NCI-H226 (cell line): ENCODE results near the gene CACNA1C.
A peak's percentile ranks its signal among the peaks of the same experiment; 100 is the strongest.

Source experiments
- DNase-seq: peaks from one replicate; pipeline ENCODE4 v3.0.0-alpha.2; 2015

Gene CACNA1C

DNA sequence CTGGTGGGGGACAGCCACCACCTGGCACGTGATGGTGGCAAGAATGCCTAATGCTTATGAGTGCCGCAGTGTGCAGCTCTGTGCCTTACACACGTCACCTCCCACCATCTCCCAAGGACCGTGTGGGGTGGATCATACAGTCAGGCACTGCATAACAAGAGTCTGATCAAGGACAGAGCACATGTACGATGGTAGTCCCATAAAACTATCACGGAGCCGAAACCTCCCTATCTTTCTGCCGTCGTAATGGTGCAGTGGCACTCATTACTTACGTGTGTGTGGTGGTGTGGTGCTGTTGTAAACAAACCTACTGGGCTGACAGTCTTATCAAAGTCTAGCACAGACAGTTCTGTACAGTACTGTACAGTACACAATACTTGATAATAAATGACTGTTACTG is 89.3 kb downstream of the CACNA1C start:
- DNase-seq = no peak

- DNase-seq = no peak
Measured at GRCh38 chr12:2144951-2145350, 92.2 kb downstream of the CACNA1C start.

- DNase-seq = no peak
Measured at GRCh38 chr12:2145433-2145998, 92.7 kb downstream of the CACNA1C start.

- no peak for DNase-seq
Measured at GRCh38 chr12:2147335-2147734, 94.5 kb downstream of the CACNA1C start.

GRCh38 chr12:2149091-2149490 is 96.3 kb downstream of the CACNA1C start:
- no peak for DNase-seq

- no peak for DNase-seq
Measured at GRCh38 chr12:2150833-2151232, 98.0 kb downstream of the CACNA1C start.

GRCh38 chr12:2151391-2151790 is 98.6 kb downstream of the CACNA1C start:
- no peak for DNase-seq

- no peak for DNase-seq
Measured at GRCh38 chr12:2152134-2152533, 99.3 kb downstream of the CACNA1C start.

GRCh38 chr12:2154050-2154449 is 101.3 kb downstream of the CACNA1C start:
- DNase-seq = no peak

DNA sequence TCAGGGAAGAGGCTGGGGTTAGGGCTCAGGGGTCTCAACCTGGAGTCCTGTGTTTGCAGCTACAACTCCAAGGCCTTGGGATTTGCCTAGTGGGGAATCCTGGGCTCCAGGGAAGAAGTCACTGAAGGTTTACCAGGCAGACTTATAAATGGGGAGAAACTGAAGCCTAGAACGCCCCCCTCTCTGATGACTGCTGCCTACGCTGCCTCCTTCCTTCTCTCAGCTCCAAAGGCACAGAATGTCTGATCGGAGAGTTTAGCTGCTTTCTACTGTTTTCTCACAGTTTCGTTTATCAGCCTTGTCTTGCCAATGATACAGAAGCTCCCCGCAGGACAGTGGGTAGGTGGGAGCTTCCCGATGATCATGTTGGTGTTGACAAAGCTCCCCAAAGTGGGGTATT is 101.7 kb downstream of the CACNA1C start:
- no peak for DNase-seq

DNA sequence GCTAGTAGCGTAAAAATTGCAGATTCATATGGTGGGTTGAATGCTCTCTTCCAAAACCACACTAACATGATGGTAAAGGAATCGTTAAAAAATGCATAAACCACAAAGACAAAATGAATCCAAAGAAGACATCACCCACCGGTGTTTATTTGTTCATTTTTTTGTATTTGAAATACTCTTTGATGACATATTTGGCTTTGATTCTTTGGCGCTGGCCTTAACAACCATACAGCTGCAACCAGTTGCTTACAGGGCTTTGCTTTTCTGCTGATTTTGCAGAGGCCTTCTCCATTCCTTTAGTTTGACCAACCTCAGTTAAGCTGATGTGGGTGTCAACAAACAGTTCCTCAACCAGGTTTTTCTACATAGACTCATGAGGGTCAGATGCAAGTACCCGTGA is 103.5 kb downstream of the CACNA1C start:
- DNase-seq = no peak

DNA sequence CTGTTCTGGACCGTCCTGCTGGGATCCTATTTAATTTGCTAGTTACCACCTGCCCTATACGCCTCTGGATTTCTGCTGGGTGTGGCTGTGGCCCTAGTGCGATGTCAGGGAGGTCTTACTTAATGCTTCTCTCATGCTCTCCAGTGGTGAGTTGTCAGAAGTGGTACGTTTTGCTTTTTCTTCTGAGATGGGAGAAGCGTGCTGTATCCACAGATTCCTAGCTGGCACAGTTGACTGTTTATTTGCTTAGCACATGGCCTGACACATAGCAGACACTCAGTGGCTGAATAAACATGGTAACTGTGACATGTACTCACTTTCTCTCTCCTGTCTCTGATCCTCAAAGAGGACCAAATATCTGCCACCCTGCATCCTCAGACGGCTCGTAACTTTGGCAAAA is 107.3 kb downstream of the CACNA1C start:
- no peak for DNase-seq

GRCh38 chr12:2161473-2161872 is 108.7 kb downstream of the CACNA1C start:
- no peak for DNase-seq

GRCh38 chr12:2163177-2163941 is 110.6 kb downstream of the CACNA1C start:
- peak; percentile 78 for DNase-seq

GRCh38 chr12:2165021-2165420 is 112.2 kb downstream of the CACNA1C start:
- DNase-seq = no peak

DNA sequence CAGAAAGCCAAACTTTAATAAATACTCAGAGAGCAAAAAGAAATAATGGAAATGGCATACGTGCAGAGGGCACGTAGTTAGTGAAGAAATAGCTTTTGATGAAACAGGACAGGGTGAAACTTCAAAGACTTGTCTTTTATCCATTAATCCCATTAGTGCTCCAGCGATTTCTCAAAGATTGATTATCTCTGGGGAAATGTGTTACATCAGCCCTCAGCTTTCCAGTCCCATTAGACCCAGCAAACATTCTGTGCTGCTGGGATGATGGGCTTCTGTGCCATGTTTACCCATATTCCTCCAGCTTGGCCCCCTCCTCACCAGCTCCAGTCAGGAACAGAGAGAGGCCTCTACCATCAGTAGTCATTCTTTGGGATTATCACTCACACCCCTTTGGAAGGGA is 113.1 kb downstream of the CACNA1C start:
- DNase-seq = no peak

DNA sequence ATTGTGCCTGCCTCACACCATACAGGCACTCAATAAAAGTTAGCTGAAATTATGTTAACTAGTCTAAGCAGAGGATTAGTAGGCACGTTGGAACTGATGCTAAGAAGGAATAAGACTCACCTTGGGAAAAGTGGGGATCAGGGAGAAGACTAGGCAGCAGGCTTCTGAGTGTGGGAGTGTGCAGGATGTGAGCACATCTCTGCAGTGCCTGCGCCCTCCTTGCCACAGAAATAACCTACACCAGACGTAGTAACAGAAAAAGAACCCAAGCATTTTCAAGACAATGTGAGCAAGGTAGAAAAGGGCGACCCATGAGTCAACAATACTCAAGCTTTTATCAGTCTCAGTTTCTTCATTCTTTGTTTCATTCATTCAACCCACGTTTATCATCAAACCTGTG is 113.9 kb downstream of the CACNA1C start:
- no peak for DNase-seq

DNA sequence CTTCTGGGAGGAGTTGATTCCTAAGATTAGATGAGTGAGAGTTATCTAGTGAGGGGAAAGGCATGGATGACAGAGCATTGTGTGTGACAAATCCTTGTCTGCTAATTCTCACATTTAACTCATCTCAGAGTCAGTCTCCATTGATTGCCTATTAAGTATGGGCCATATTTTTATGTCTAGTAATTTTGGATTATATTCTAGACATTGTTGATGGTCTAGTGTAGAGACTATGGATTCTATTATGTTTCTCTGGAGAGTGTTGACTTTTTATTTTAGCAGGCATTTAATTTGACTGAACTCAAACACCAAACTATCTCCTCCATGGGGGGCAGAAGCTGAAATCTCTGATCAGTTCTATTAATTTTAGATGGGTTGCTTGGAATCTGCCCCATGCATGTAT is 114.4 kb downstream of the CACNA1C start:
- no peak for DNase-seq

- DNase-seq = no peak
Measured at GRCh38 chr12:2168808-2169207, 116.0 kb downstream of the CACNA1C start.

GRCh38 chr12:2169489-2169888 is 116.7 kb downstream of the CACNA1C start:
- no peak for DNase-seq

DNA sequence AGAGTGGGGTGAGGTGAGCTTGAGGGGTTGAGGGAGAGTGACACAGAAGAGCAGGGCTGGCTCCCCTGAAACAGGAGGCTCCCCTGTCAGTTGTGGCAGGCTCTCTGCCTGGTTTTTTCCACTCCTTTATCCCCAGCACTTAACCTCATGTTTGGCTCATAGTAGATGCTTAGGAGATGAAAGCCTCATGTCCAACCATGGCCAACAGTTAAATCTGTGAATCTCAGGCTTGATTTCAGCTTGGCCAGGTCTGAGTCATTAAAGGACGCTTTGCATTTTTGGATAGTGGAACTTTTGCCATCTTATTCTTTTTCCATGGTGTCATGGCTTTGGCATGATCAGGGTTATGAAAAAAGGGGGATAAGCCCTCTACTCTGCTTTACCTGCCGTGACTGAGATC is 117.2 kb downstream of the CACNA1C start:
- no peak for DNase-seq

- DNase-seq = no peak
Measured at GRCh38 chr12:2170376-2170775, 117.6 kb downstream of the CACNA1C start.

DNA sequence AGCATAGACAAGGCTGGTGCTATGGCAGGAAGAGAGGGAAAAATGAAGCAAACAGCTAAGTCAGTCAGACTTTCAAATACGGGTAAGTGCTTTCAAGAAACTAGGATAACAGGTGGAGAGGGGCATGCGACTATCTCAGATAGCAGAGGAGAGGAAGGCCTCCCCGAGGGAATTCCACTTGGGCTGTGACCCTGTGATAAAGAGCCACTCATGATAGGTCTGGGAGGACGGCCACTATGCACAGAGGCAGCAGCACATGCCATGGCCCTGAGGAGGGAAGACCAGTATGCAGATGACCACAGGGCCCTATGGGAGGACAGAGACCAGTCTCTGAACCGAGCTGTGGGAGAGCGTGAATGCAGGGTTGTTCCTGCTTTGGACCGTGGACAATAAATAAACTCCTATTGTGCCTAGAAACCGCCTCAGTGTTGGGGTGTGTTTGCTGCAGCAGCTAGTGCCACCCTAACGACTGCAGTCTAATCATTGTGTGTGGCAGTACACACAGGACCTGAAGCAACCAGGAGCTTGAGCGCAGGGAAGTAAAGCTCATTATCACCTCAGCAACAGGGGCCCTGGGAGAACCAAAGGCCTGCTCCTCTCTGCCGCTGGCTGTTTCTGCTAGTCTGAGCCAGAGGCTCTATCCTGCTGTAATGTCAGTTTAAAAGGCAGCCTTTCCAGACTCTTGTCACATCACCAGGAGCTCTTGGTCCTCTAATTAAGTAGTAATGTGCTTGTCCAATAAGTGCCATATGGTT is 119.1 kb downstream of the CACNA1C start:
- DNase-seq = no peak
